Astrocyte of the spinal cord (primary cell): ENCODE measurements around the gene DCK.
"Not testable (repeated sequence)": the region's sequence is repeated elsewhere in the genome, so short reads cannot be mapped to it uniquely, and the experiment has no call there.

ENCODE experiments used
- DNase-seq: peaks from one replicate; pipeline ENCODE4 v3.0.0; 2011; ENCODE audit warnings: low read depth, low spot score
- H3K4me3 ChIP-seq: 2 replicates; pipeline ENCODE4 v1.5.1; 2011; ENCODE audit warnings: low read depth, mild to moderate bottlenecking, low read length, moderate library complexity
- CTCF ChIP-seq: IDR thresholded peaks from 2 replicates; pipeline ENCODE4 v1.5.1; 2012; ENCODE audit warnings: low read depth, mild to moderate bottlenecking, low read length, inconsistent platforms
- in situ Hi-C: cut with HindIII; loops from 2 replicates; pipeline ENCODE4 v1.10.0; 2017; ENCODE audit warnings: low sequenced_read_pairs

Gene DCK

GRCh38 chr4:71052034-71052433 is 58.6 kb downstream of the DCK start:
- DNase-seq, result no peak
- no peak for TF ChIP-seq CTCF
- in situ Hi-C loops, result no loop called here
- no peak overlapping the region for H3K4me3 ChIP-seq

- H3K4me3 ChIP-seq, result no peak overlapping the region
- no peak for TF ChIP-seq CTCF
- in situ Hi-C loops, result no loop called here
- no peak for DNase-seq
Measured at GRCh38 chr4:71052716-71053115, 59.3 kb downstream of the DCK start.

- H3K4me3 ChIP-seq, DNase-seq, in situ Hi-C loops: not testable (repeated sequence)
Measured at GRCh38 chr4:71053613-71054012, 60.2 kb downstream of the DCK start.

GRCh38 chr4:71059573-71059972 is 66.1 kb downstream of the DCK start:
- DNase-seq, H3K4me3 ChIP-seq, in situ Hi-C loops: not testable (repeated sequence)

GRCh38 chr4:71062436-71062835 is 69.0 kb downstream of the DCK start:
- in situ Hi-C loops, result no loop called here
- no peak for TF ChIP-seq CTCF
- no peak overlapping the region for H3K4me3 ChIP-seq
- DNase-seq, result no peak

GRCh38 chr4:71063711-71064110 is 70.3 kb downstream of the DCK start:
- TF ChIP-seq CTCF, result no peak
- in situ Hi-C loops, result no loop called here

GRCh38 chr4:71064521-71064920 is 71.1 kb downstream of the DCK start:
- H3K4me3 ChIP-seq, result no peak overlapping the region
- TF ChIP-seq CTCF, result no peak
- no peak for DNase-seq
- in situ Hi-C loops, result no loop called here

More at GRCh38 chr4:71063711-71064110, 70.3 kb downstream of the DCK start:
- no peak for DNase-seq
- no peak overlapping the region for H3K4me3 ChIP-seq

GRCh38 chr4:71065991-71066510 is 72.6 kb downstream of the DCK start:
- in situ Hi-C loops, result no loop called here
- DNase-seq, result no peak
- no peak overlapping the region for H3K4me3 ChIP-seq
- no peak for TF ChIP-seq CTCF
